HG03280 (cell line): Measurements from ENCODE around the gene LRRC3C.
"Not testable (repeated sequence)": the region's sequence is repeated elsewhere in the genome, so short reads cannot be mapped to it uniquely, and the experiment has no call there.

Experiments
- ATAC-seq: cut with Tn5 transposase; IDR thresholded peaks from one replicate; pipeline ENCODE4 v1.9.1; 2021; ENCODE audit warnings: mild to moderate bottlenecking, moderate library complexity; ENCODE audit not compliant: unreplicated experiment

The LRRC3C gene

GRCh38 chr17:39927101-39927928, at the start of gene LRRC3C, which contains the start of gene ORMDL3:
LRRC3C (plus strand) TSS chr17:39927732; CDS start chr17:39941524, 13,792 bp downstream.
ORMDL3 (minus strand) TSS chr17:39927601; CDS start chr17:39924203, 3,398 bp downstream.
- peak; percentile 80 for ATAC-seq

- not testable (repeated sequence) for ATAC-seq
Observed at GRCh38 chr17:39886102-39886501, 41.4 kb upstream of the LRRC3C start.

- ATAC-seq: no peak
Observed at GRCh38 chr17:39887078-39887477, 40.5 kb upstream of the LRRC3C start.

GRCh38 chr17:39889200-39889599, 38.3 kb upstream of the LRRC3C start:
- ATAC-seq: no peak

GRCh38 chr17:39894681-39895376, 32.7 kb upstream of the LRRC3C start:
- ATAC-seq: no peak

- ATAC-seq: no peak
Observed at GRCh38 chr17:39898088-39898487, 29.4 kb upstream of the LRRC3C start.

- no peak for ATAC-seq
Observed at GRCh38 chr17:39899215-39899614, 28.3 kb upstream of the LRRC3C start.

- not testable (repeated sequence) for ATAC-seq
Observed at GRCh38 chr17:39902027-39902426, 25.5 kb upstream of the LRRC3C start.

- ATAC-seq: no peak
Observed at GRCh38 chr17:39903158-39903884, 24.2 kb upstream of the LRRC3C start.

- ATAC-seq: no peak
Observed at GRCh38 chr17:39904990-39905288, 22.6 kb upstream of the LRRC3C start.

- no peak for ATAC-seq
Observed at GRCh38 chr17:39908789-39909352, 18.7 kb upstream of the LRRC3C start.

GRCh38 chr17:39913989-39914388, 13.5 kb upstream of the LRRC3C start:
- ATAC-seq: no peak

- ATAC-seq: no peak
Observed at GRCh38 chr17:39915559-39915958, 12.0 kb upstream of the LRRC3C start.

- no peak for ATAC-seq
Observed at GRCh38 chr17:39916918-39917317, 10.6 kb upstream of the LRRC3C start.

GRCh38 chr17:39919087-39919683, 8.3 kb upstream of the LRRC3C start:
- ATAC-seq: no peak

- no peak for ATAC-seq
Observed at GRCh38 chr17:39920218-39921210, 7.0 kb upstream of the LRRC3C start.

- ATAC-seq: no peak
Observed at GRCh38 chr17:39921323-39921722, 6.2 kb upstream of the LRRC3C start.

GRCh38 chr17:39922006-39922405, 5.5 kb upstream of the LRRC3C start:
- no peak for ATAC-seq

- no peak for ATAC-seq
Observed at GRCh38 chr17:39923230-39923629, 4.3 kb upstream of the LRRC3C start.
